ENCODE results near the gene ASB10.

- no peak for TF ChIP-seq CTCF (IDR thresholded peaks at IDR 0.05; ENCODE audit: low read depth, low read length, poor library complexity, severe bottlenecking)
- TF ChIP-seq EZH2phosphoT487 (IDR thresholded peaks at IDR 0.05; ENCODE audit: borderline replicate concordance, low read length) = no peak
These were observed 13.4 kb downstream of the ASB10 start for GRCh38 chr7:151173386-151174245.

Data from DOHH2 (cell line).